Measurements from ENCODE around the gene DNM2. TPM values are rescaled to one million over a fixed set of nuclear protein-coding genes. Genes with fewer than 3 reads are reported as not detected.

The DNM2 gene
- total and polyA plus RNA-seq, 9 of the 15 experiments (the other 6 are each of a cell fraction or from before 2014, with no cell fraction given): 2.2 to 161 (median 72.6) TPM

GRCh38 chr19:10678813-10679212 lies 39.1 kb upstream of the DNM2 start:
- Histone ChIP-seq H3K4me2 (ENCODE audit: insufficient read depth, low read length) (no peak overlapping the region), H3K36me3 (ENCODE audit: control insufficient read depth, insufficient read depth, low read length) (peaks cover 96% of the 10 kb centered on the region), H3K27me3 (ENCODE audit: control insufficient read depth in 2 of 2, insufficient read depth in 2 of 2, low read length in 2 of 2) (no peaks in the 10 kb centered on the region), H2AFZ (ENCODE audit: low read depth, low read length) (no peak overlapping the region), H3K4me1 (replicated peaks in 1 of 2; ENCODE audit: control insufficient read depth in 2 of 2, insufficient read depth in 2 of 2, low read length in 2 of 2) (no peaks in the 10 kb centered on the region; a peak in 1 of 5 replicates), H3K9me3 (replicated peaks; ENCODE audit: control insufficient read depth, insufficient read depth, low read depth, low read length) (no peaks in the 10 kb centered on the region), H3K4me3 (no peak overlapping the region), H4K20me1 (replicated peaks; ENCODE audit: control insufficient read depth, insufficient read depth, low read length) (peaks cover 11% of the 10 kb centered on the region; the same call in 1 of the 2 replicates), H3K27ac (ENCODE audit: extremely low read depth, low read depth, low read length) (no peak overlapping the region), H3K9ac (ENCODE audit: insufficient read depth in 1 of 2, low read depth in 2 of 2, low read length in 2 of 2) (peak overlapping the region in 1 of 2 experiments; percentile 31; a peak in 1 of 4 replicates), H3K9me1 (ENCODE audit: control insufficient read depth, insufficient read depth, low read length) (no peaks in the 10 kb centered on the region), H3K79me2 (ENCODE audit: control insufficient read depth, insufficient read depth, low read length) (peaks cover 48% of the 10 kb centered on the region)
- BruUV-seq (replicated peaks): no TSS peak
- DNase-seq (ENCODE audit: extremely low read depth in 1 of 4, low spot score in 3 of 4) (no peak), ATAC-seq (no peak), FAIRE-seq (no peak)
- ChIA-PET CTCF (ENCODE audit: low intra/inter-chr PET ratio) (no interaction called here), POLR2A (interaction anchor here (0.6 to 1.3 kb wide), 4 partner anchors 14 to 260 kb away, joined by 3 to 5 read pairs (median 4); no protein-coding TSS in a partner anchor)
- in situ Hi-C loops (cut with MboI) (no loop called here), intact Hi-C loops (cut with micrococcal nuclease) (no loop called here)
- peak; percentile 47; the same call in 1 of the 2 replicates for TF ChIP-seq POLR2G (IDR thresholded peaks at IDR 0.05; ENCODE audit: low read depth, low read length)
- TF ChIP-seq, protein P1, sequence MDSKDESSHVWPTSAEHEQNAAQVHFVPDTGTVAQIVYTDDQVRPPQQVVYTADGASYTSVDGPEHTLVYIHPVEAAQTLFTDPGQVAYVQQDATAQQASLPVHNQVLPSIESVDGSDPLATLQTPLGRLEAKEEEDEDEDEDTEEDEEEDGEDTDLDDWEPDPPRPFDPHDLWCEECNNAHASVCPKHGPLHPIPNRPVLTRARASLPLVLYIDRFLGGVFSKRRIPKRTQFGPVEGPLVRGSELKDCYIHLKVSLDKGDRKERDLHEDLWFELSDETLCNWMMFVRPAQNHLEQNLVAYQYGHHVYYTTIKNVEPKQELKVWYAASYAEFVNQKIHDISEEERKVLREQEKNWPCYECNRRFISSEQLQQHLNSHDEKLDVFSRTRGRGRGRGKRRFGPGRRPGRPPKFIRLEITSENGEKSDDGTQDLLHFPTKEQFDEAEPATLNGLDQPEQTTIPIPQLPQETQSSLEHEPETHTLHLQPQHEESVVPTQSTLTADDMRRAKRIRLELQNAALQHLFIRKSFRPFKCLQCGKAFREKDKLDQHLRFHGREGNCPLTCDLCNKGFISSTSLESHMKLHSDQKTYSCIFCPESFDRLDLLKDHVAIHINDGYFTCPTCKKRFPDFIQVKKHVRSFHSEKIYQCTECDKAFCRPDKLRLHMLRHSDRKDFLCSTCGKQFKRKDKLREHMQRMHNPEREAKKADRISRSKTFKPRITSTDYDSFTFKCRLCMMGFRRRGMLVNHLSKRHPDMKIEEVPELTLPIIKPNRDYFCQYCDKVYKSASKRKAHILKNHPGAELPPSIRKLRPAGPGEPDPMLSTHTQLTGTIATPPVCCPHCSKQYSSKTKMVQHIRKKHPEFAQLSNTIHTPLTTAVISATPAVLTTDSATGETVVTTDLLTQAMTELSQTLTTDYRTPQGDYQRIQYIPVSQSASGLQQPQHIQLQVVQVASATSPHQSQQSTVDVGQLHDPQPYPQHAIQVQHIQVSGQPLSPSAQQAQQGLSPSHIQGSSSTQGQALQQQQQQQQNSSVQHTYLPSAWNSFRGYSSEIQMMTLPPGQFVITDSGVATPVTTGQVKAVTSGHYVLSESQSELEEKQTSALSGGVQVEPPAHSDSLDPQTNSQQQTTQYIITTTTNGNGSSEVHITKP (IDR thresholded peaks at IDR 0.05; ENCODE audit: partially characterized antibody): no peak
- TF ChIP-seq, protein P2, sequence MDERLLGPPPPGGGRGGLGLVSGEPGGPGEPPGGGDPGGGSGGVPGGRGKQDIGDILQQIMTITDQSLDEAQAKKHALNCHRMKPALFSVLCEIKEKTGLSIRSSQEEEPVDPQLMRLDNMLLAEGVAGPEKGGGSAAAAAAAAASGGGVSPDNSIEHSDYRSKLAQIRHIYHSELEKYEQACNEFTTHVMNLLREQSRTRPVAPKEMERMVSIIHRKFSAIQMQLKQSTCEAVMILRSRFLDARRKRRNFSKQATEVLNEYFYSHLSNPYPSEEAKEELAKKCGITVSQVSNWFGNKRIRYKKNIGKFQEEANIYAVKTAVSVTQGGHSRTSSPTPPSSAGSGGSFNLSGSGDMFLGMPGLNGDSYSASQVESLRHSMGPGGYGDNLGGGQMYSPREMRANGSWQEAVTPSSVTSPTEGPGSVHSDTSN (CRISPR knock-in tag; IDR thresholded peaks at IDR 0.05; ENCODE audit: low read depth): no peak
- TF ChIP-seq, protein P2 (tag; conservative IDR thresholded peaks at IDR 0.05; ENCODE audit: low read depth): no peak
- TF ChIP-seq MTF1 (CRISPR knock-in tag; IDR thresholded peaks at IDR 0.05; ENCODE audit: borderline replicate concordance): no peak
- TF ChIP-seq RBFOX2 (IDR thresholded peaks at IDR 0.05; ENCODE audit: low read depth, low read length): 0 out of 2 replicates have a peak, but pooled peaks have one; percentile 21
- peak; percentile 18 for TF ChIP-seq RBM22 (IDR thresholded peaks at IDR 0.05; ENCODE audit: low read depth, low read length, poor library complexity, severe bottlenecking)
- TF ChIP-seq USF1 (CRISPR knock-in tag; IDR thresholded peaks at IDR 0.05): peak; percentile 7; the same call in 1 of the 2 replicates
- TF ChIP-seq MAFF (IDR thresholded peaks at IDR 0.05; ENCODE audit: low read length): no peak
- WGBS (ENCODE audit: insufficient coverage, low coverage, missing lambda C conversion rate): 96% methylated on average over 12 of the region's 12 CpGs
